Stimulated activated naive CD8-positive, alpha-beta T cell treated with anti-CD3 and anti-CD28 coated beads, Interleukin-15, amount 100 ng/mL, for 72 hours (primary cell): ENCODE data around the gene ANG.
A peak's percentile ranks its signal among the peaks of the same experiment; 100 is the strongest.
"Not testable (repeated sequence)": the region's sequence is repeated elsewhere in the genome, so short reads cannot be mapped to it uniquely, and the experiment has no call there.

Source experiments
- ATAC-seq: fragments of 150-1000 bp; cut with Tn5 transposase; 2 replicates; pipeline ENCODE4 v1.10.0; 2021; ENCODE audit warnings: mild to moderate bottlenecking, moderate library complexity
- DNase-seq, 2 donors: peaks; one replicate each; pipeline ENCODE4 v3.0.0; 2021 to 2022
- H3K27ac Mint-ChIP-seq, 2 donors: one replicate each; pipeline ENCODE4 v1.8.0; 2022; ENCODE audit warnings: mild to moderate bottlenecking in 2 of 2, mixed read lengths in 2 of 2, moderate library complexity in 2 of 2
- H3K27me3 Mint-ChIP-seq: one replicate; pipeline ENCODE4 v1.8.0; 2022; ENCODE audit warnings: mixed read lengths
- H3K4me1 Mint-ChIP-seq: one replicate; pipeline ENCODE4 v1.8.0; 2022; ENCODE audit warnings: mild to moderate bottlenecking, mixed read lengths
- H3K4me3 Mint-ChIP-seq, 2 donors: one replicate each; pipeline ENCODE4 v1.8.0; 2022; ENCODE audit warnings: mild to moderate bottlenecking in 2 of 2, mixed read lengths in 2 of 2, moderate library complexity in 1 of 2
- H3K9me3 Mint-ChIP-seq, 2 donors: one replicate each; pipeline ENCODE4 v1.8.0; 2022; ENCODE audit warnings: mixed read lengths in 2 of 2

Gene ANG

DNA sequence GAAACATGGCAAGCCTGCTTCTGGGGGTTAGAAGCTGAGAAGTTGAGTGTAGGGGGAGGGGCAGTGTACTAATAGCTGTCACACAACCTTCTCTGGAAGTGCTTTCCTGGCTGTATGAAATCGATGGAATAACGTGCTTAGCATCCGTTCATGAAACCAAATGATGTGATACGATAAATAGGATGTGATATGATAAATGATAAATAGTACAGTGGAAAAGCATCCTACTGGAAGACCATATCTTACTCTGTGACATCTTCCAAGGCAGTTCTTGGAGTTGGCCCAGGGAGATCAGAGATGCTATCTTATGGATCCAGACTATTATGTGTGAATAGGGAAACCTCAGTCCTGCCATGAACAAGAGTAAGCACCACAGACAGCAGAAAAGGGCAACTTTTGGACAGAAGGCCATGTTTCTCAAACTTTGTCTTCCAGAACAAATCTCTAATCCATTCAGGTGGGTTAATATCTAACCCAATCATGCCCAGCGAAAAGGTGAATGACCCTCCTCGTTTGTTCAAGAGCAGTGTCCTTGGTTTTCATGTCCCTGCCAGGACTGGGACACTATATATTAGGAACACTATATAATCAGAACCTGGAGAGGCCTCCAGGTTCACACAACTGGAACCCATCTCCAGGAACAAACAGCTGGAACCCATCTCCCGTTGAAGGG, at the start of gene ANG:
ANG (plus strand) TSS at position 598 of the 673 bp plus-strand sequence. CDS start 4,801 bp downstream, outside the sequence.
- Mint-ChIP-seq H3K4me3 (no peak within 1 kb of the TSS), H3K9me3 (no peaks in the 10 kb centered on the region)

GRCh38 chr14:20641591-20641990, 47.0 kb upstream of the ANG start, which contains the start of gene OR6S1:
Gene OR6S1, minus strand, starts transcription at chr14:20641691. Its CDS starts 0 bp downstream, at chr14:20641691.
- peaks cover 25% of the 10 kb centered on the region for H3K27me3 Mint-ChIP-seq
- H3K4me1 Mint-ChIP-seq: no peaks in the 10 kb centered on the region
- no peak for ATAC-seq
- no peak within 1 kb of the TSS for H3K4me3 Mint-ChIP-seq
- DNase-seq: no peak
- H3K27ac Mint-ChIP-seq: no peak within 1 kb of the TSS
- H3K9me3 Mint-ChIP-seq: no peaks in the 10 kb centered on the region

More for the DNA sequence above, at the start of gene ANG:
- Mint-ChIP-seq H3K27me3 (no peaks in the 10 kb centered on the region), H3K27ac (no peak within 1 kb of the TSS), H3K4me1 (peaks cover 9% of the 10 kb centered on the region)
- DNase-seq: no peak
- ATAC-seq: no peak

DNA sequence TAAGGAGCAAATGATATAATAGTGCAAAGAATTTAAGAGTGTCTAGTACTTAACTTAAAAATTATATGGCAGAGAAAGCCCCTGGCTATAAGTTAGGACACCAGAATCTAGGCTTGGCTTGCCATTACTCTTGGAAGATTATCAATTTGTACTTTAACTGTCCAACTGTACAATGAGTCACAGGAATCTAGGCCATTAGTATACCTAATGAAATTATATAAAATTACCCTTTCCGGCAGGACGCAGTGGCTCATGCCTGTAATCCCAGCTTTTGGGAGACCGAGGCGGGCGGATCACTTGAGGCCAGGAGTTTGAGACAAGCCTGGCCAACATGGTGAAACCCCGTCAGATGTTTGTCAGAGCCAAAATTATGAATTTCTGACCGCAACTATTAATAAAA, 46.4 kb upstream of the ANG start:
- Mint-ChIP-seq H3K4me1 (no peaks in the 10 kb centered on the region), H3K9me3 (no peaks in the 10 kb centered on the region), H3K27me3 (peaks cover 25% of the 10 kb centered on the region), H3K4me3 (no peak overlapping the region), H3K27ac (no peak overlapping the region)
- ATAC-seq (no peak), DNase-seq (no peak)

- not testable (repeated sequence) for H3K9me3 Mint-ChIP-seq, H3K4me3 Mint-ChIP-seq, H3K27ac Mint-ChIP-seq, DNase-seq, H3K4me1 Mint-ChIP-seq, ATAC-seq
- peaks cover 25% of the 10 kb centered on the region for H3K27me3 Mint-ChIP-seq
Measured at GRCh38 chr14:20642755-20643154, 45.8 kb upstream of the ANG start.

DNA sequence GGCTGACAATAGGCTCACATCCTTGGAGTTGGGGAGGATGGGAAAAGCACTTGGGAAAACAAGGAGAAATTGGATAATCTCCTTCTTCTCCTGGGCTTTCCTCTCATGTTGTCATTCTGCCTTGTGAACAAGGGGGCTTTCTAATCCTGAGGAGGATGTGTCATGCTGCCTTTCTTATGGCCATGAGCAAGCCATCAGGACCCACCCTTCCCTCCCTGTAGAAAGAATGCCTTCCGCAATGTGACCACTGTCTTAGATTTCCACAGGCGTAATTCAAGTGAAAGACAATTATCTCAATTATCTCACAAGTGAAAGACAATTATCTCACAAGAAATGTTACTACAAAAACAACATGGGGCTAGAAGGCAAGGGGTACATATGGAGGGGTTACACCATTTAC, 44.0 kb upstream of the ANG start:
- no peak overlapping the region for H3K4me3 Mint-ChIP-seq
- no peak overlapping the region for H3K27ac Mint-ChIP-seq
- H3K27me3 Mint-ChIP-seq: peaks cover 31% of the 10 kb centered on the region
- H3K9me3 Mint-ChIP-seq: no peaks in the 10 kb centered on the region
- ATAC-seq (no peak), DNase-seq (no peak)
- no peaks in the 10 kb centered on the region for H3K4me1 Mint-ChIP-seq

- H3K27me3 Mint-ChIP-seq: peaks cover 33% of the 10 kb centered on the region
- DNase-seq: no peak
- H3K4me1 Mint-ChIP-seq: no peaks in the 10 kb centered on the region
- no peaks in the 10 kb centered on the region for H3K9me3 Mint-ChIP-seq
- H3K4me3 Mint-ChIP-seq: no peak overlapping the region
- no peak overlapping the region for H3K27ac Mint-ChIP-seq
- ATAC-seq: no peak
Measured at GRCh38 chr14:20645481-20645880, 43.1 kb upstream of the ANG start.

- ATAC-seq (peak; percentile 88), DNase-seq (peak; percentile 51 to 80)
- peaks cover 80% of the 10 kb centered on the region for H3K27me3 Mint-ChIP-seq
- H3K4me1 Mint-ChIP-seq: peaks cover 33% of the 10 kb centered on the region
- peak overlapping the region in 1 of 2 donors; percentile 74 for H3K27ac Mint-ChIP-seq
- peak overlapping the region; percentile 75 to 78 for H3K4me3 Mint-ChIP-seq
- H3K9me3 Mint-ChIP-seq: no peaks in the 10 kb centered on the region
Measured at GRCh38 chr14:20652996-20653975, 35.3 kb upstream of the ANG start.

- Mint-ChIP-seq H3K4me3 (no peak overlapping the region), H3K4me1 (peaks cover 33% of the 10 kb centered on the region), H3K9me3 (no peaks in the 10 kb centered on the region), H3K27me3 (peaks cover 83% of the 10 kb centered on the region), H3K27ac (no peak overlapping the region)
- DNase-seq (no peak), ATAC-seq (no peak)
Measured at GRCh38 chr14:20655851-20656250, 32.7 kb upstream of the ANG start.

- Mint-ChIP-seq H3K4me3 (no peak overlapping the region), H3K27me3 (peaks cover 81% of the 10 kb centered on the region), H3K27ac (no peak overlapping the region), H3K9me3 (no peaks in the 10 kb centered on the region), H3K4me1 (peaks cover 33% of the 10 kb centered on the region)
- DNase-seq (no peak), ATAC-seq (no peak)
Measured at GRCh38 chr14:20656274-20656673, 32.3 kb upstream of the ANG start.

DNA sequence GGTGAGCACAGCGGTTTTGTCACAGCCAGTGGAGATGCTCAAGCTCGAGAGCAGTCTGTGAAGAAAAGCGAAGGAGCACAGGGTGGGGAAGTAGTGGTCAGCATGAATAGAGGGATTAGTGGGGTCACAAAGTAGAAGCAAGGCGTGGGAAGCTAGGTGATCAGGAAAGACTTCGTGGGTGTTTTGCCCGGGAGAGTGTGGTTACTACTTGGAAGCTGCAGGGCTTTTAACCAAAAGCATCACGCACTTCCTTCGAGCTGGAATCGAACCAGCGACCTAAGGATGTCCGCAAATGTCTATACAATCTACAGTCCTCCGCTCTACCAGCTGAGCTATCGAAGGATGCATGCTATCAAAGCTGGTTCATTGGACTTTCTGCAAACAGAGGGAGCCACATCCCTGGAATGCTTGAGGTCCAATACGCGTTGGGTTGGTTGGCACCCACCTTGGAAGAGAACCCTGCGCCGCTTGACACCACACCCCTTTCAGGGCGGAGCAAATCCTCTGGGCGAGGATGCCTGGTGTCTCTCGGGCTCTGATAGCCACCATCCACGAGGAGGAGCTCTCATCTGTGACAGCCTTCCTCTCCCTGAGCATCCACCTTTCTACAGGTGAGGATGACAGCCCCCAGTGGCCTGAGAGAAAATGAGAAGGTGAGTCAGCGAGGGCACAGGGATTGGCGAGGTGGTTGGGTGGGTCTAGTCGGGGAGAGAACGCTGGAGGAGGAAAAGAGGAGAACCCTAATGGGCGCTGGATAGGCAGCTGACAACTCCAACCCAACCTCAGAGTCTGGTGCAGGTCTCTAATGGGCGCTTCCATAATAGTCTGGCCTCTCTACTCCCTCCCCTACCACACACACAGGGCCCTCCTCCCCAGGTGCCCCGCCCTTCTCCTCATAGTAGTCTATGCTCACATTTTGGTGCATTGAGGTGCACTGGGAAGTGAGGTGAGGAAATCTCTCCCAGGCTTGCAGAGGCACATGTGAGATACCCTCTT, 31.1 kb upstream of the ANG start:
- DNase-seq: peak in 1 of 2 donors; percentile 27
- no peak overlapping the region for H3K27ac Mint-ChIP-seq
- no peak overlapping the region for H3K4me3 Mint-ChIP-seq

GRCh38 chr14:20658246-20658645, 30.3 kb upstream of the ANG start:
- no peak overlapping the region for H3K27ac Mint-ChIP-seq
- H3K4me1 Mint-ChIP-seq: peaks cover 39% of the 10 kb centered on the region
- H3K27me3 Mint-ChIP-seq: peaks cover 76% of the 10 kb centered on the region
- no peak for ATAC-seq
- no peak for DNase-seq
- H3K9me3 Mint-ChIP-seq: no peaks in the 10 kb centered on the region
- H3K4me3 Mint-ChIP-seq: no peak overlapping the region

More for the DNA sequence above, 31.1 kb upstream of the ANG start:
- peaks cover 39% of the 10 kb centered on the region for H3K4me1 Mint-ChIP-seq
- H3K9me3 Mint-ChIP-seq: no peaks in the 10 kb centered on the region
- peak; percentile 51 for ATAC-seq
- peaks cover 76% of the 10 kb centered on the region for H3K27me3 Mint-ChIP-seq

- H3K27me3 Mint-ChIP-seq: peaks cover 76% of the 10 kb centered on the region
Measured at GRCh38 chr14:20659336-20659735, 29.2 kb upstream of the ANG start.

GRCh38 chr14:20659813-20660395, 28.7 kb upstream of the ANG start:
- Mint-ChIP-seq H3K4me1 (peaks cover 36% of the 10 kb centered on the region), H3K4me3 (no peak overlapping the region), H3K9me3 (no peaks in the 10 kb centered on the region), H3K27me3 (peaks cover 76% of the 10 kb centered on the region), H3K27ac (no peak overlapping the region)
- no peak for ATAC-seq
- no peak for DNase-seq

More at GRCh38 chr14:20659336-20659735, 29.2 kb upstream of the ANG start:
- Mint-ChIP-seq H3K4me1 (peaks cover 39% of the 10 kb centered on the region), H3K9me3 (no peaks in the 10 kb centered on the region), H3K27ac (no peak overlapping the region), H3K4me3 (no peak overlapping the region)
- ATAC-seq (no peak), DNase-seq (no peak)

DNA sequence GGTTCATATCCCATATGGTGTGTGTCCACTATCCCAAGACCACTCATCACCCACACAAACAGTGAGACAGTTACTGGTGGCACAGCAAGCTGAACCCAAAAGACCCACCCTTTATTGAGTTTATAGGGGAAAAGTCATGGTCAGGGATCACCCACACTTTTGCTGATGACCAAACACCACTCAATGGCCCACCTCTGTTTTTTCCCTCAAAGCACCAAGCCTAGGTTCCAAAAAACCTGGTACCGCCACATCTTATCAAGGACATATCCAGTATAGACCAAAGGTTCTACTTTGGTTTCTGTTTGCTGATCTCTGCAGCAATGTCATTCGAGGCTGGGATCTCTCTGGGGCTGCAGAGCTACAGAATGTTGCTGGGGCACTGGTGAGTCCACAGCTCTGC, 27.4 kb upstream of the ANG start:
- no peak overlapping the region for H3K4me3 Mint-ChIP-seq
- no peak overlapping the region for H3K27ac Mint-ChIP-seq
- ATAC-seq (no peak), DNase-seq (no peak)
- peaks cover 72% of the 10 kb centered on the region for H3K27me3 Mint-ChIP-seq
- H3K9me3 Mint-ChIP-seq: no peaks in the 10 kb centered on the region
- H3K4me1 Mint-ChIP-seq: peaks cover 41% of the 10 kb centered on the region
